HFFc6 (cell line): Measurements from ENCODE around the gene NOP10. TPM values are rescaled to one million over a fixed set of nuclear protein-coding genes. Genes with fewer than 3 reads are reported as not detected.
A peak's percentile ranks its signal among the peaks of the same experiment; 100 is the strongest.

Source experiments
- DNase-seq: peaks from one replicate; pipeline ENCODE4 v3.0.0-alpha.2; 2018
- H3K27ac Mint-ChIP-seq: 2 replicates; pipeline ENCODE4 v1.8.0; 2020; ENCODE audit warnings: mild to moderate bottlenecking, mixed read lengths
- H3K27me3 Mint-ChIP-seq: 2 replicates; pipeline ENCODE4 v1.8.0; 2021; ENCODE audit warnings: mild to moderate bottlenecking, moderate library complexity, mixed read lengths; ENCODE audit not compliant: insufficient read depth
- H3K36me3 Mint-ChIP-seq: 2 replicates; pipeline ENCODE4 v1.8.0; 2021; ENCODE audit warnings: low read depth, mixed read lengths
- H3K4me1 Mint-ChIP-seq: 2 replicates; pipeline ENCODE4 v1.8.0; 2020; ENCODE audit warnings: low read depth, mixed read lengths
- H3K4me3 Mint-ChIP-seq: 2 replicates; pipeline ENCODE4 v1.8.0; 2020; ENCODE audit warnings: mild to moderate bottlenecking, moderate library complexity, mixed read lengths
- H3K9me3 Mint-ChIP-seq: 2 replicates; pipeline ENCODE4 v1.8.0; 2020; ENCODE audit warnings: mild to moderate bottlenecking, mixed read lengths
- total RNA-seq, 6 experiments: library from RNA; stranded (reverse); fragmentation: NEBNext Ultra II Directional; extraction: Animal tissue kit (Norgen Biotek cat#: 25700); gene quantifications; 2 replicates in 1 of 6; 3 replicates in 5 of 6; pipeline ENCODE4 v1.2.3, GENCODE V29; 2021
- TF ChIP-seq, protein P1 (sequence below): fragments of 200-600 bp; sonication (generic); IDR thresholded peaks from 2 replicates; pipeline ENCODE4 v1.5.0; 2021; ENCODE audit warnings: antibody characterized with exemption, mild to moderate bottlenecking

NOP10 gene
- total RNA-seq, 6 experiments from 2014 or later: 183 to 226 (median 200) TPM

DNA sequence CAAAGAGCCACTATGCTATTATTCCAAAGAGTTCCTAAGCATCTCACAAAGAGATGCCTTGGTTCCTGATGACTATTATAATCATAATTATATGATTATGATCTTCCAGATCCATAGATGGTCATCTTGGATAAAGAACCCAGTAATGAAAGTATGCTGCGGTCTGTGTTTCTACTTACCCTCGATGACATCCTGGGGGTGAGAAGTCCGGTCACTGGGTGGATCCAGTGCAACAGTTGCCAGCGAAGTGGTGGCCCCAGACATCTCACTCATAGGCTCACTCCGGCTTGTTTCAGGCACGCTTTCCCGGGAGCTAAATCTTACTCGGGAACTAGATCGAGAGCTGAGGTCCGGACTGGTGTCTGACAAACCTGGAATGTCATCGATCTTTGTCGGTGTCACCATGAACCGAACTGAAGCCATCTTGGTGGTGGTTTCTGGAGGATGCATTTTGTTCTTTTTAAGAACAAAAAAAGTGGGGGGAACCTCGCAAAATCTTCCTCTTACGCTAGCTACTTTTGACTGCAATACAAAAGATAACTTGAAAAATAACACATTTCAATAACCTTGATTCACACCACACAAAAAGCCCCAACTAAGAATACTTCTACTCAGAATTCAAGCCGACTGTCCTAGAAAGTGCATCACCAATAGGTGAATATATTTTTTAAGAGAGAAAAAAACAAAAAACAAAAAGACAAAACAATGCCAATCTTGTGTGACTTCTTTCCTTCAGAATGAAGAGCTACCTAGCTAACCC is 6.5 kb downstream of the NOP10 start:
- H3K27me3 Mint-ChIP-seq: no peaks in the 10 kb centered on the region
- H3K36me3 Mint-ChIP-seq: peaks cover 10% of the 10 kb centered on the region
- no peaks in the 10 kb centered on the region for H3K9me3 Mint-ChIP-seq
- no peak for DNase-seq
- peak overlapping the region; percentile 0; the same call in 1 of the 2 replicates for H3K27ac Mint-ChIP-seq
- TF ChIP-seq, protein P1, sequence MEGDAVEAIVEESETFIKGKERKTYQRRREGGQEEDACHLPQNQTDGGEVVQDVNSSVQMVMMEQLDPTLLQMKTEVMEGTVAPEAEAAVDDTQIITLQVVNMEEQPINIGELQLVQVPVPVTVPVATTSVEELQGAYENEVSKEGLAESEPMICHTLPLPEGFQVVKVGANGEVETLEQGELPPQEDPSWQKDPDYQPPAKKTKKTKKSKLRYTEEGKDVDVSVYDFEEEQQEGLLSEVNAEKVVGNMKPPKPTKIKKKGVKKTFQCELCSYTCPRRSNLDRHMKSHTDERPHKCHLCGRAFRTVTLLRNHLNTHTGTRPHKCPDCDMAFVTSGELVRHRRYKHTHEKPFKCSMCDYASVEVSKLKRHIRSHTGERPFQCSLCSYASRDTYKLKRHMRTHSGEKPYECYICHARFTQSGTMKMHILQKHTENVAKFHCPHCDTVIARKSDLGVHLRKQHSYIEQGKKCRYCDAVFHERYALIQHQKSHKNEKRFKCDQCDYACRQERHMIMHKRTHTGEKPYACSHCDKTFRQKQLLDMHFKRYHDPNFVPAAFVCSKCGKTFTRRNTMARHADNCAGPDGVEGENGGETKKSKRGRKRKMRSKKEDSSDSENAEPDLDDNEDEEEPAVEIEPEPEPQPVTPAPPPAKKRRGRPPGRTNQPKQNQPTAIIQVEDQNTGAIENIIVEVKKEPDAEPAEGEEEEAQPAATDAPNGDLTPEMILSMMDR: no peak
- peak overlapping the region; percentile 91 for H3K4me3 Mint-ChIP-seq
- H3K4me1 Mint-ChIP-seq: peaks cover 44% of the 10 kb centered on the region

DNA sequence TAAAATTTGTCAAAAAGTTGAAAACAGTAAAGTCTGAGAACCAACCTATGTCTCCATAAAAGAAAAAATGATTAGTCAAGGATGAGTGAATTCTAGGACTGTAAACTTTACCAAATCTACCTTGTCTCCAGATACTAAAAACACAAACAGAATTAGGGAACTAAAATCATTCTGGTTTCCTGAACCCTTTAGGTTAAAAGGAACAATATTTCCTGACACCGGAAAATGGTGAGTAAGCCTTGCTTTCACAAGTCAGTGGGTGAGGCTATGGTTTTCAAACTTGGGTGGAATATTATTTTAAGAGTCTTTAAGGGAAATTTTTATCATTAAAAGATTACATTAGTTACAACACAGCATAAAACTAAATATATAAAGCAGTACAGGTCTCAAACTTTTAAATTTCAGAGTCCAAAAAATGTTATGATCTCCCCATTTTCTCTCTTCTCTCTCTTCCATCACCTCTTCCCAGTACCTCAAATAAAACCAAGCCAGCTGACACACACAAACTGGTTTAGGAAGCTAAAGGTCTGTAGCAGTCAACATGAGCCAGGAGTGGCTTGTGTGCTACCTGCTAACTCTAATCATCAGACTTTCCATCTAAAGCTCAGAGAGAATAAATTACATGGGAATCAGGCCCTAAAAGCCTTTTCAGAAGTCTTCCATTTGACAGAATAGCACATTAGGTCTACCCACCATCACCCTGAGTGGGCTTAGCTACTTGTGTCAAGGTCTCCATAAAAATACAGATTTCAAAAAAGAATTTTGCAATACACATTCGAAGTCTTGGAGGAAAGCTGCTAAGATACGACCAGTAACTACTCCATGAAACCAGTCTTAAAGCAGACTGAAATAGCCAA is 7.5 kb downstream of the NOP10 start:
- no peaks in the 10 kb centered on the region for H3K9me3 Mint-ChIP-seq
- H3K36me3 Mint-ChIP-seq: peaks cover 6% of the 10 kb centered on the region
- no peak for DNase-seq
- TF ChIP-seq, protein P1: no peak
- no peak overlapping the region for H3K27ac Mint-ChIP-seq
- peaks cover 41% of the 10 kb centered on the region for H3K4me1 Mint-ChIP-seq
- no peaks in the 10 kb centered on the region for H3K27me3 Mint-ChIP-seq
- H3K4me3 Mint-ChIP-seq: no peak overlapping the region

DNA sequence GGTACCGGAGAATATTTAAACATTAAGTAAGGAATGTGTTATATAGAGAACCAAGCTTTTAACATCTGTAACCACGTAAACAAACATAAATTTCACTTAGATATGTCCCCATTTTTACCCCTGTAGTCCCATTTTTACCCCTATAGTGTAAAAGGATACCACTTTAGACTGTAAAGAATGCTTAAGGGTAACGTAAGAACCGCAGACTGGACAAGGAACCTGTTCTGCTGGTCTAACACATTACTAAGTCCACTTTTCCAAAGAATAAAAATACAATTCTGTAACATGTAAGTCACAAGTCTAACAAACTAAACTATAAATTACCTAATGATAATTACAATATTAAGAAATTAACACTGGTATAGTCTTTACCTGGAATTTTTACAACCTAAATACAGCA is 8.3 kb downstream of the NOP10 start:
- no peaks in the 10 kb centered on the region for H3K27me3 Mint-ChIP-seq
- H3K36me3 Mint-ChIP-seq: no peaks in the 10 kb centered on the region; the same call in 1 of the 2 replicates
- TF ChIP-seq, protein P1: no peak
- H3K4me3 Mint-ChIP-seq: no peak overlapping the region
- no peak for DNase-seq
- H3K4me1 Mint-ChIP-seq: peaks cover 34% of the 10 kb centered on the region
- H3K9me3 Mint-ChIP-seq: no peaks in the 10 kb centered on the region
- no peak overlapping the region for H3K27ac Mint-ChIP-seq

DNA sequence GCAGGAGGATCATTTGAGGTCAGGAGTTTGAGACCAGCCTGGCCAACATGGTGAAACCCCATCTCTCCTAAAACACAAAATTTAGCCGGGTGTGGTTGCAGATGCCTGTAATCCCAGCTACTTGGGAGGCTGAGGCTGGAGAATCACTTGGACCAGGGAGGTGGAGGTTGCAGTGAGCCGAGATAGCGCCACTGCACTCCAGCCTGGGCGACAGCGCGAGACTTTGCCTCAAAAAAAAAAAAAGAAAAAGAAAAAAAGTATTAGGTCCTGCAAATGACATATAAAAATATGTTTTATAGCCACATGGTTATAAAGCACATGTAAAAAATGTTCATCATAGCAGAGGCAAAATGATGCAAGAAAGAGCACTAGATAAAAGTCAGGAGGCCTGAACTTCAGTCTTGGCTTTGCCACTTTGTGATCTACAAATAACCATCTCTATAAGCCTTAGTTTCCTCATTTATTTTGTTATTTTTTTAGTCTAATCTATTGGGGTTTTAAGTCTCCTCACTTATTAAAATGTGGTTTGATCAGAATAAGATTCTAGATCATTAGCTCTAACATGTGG is 10.3 kb downstream of the NOP10 start:
- Mint-ChIP-seq H3K4me1 (peaks cover 34% of the 10 kb centered on the region), H3K27me3 (no peaks in the 10 kb centered on the region), H3K9me3 (no peaks in the 10 kb centered on the region), H3K27ac (no peak overlapping the region), H3K4me3 (no peak overlapping the region), H3K36me3 (no peaks in the 10 kb centered on the region)
- DNase-seq: no peak
- TF ChIP-seq, protein P1: no peak

DNA sequence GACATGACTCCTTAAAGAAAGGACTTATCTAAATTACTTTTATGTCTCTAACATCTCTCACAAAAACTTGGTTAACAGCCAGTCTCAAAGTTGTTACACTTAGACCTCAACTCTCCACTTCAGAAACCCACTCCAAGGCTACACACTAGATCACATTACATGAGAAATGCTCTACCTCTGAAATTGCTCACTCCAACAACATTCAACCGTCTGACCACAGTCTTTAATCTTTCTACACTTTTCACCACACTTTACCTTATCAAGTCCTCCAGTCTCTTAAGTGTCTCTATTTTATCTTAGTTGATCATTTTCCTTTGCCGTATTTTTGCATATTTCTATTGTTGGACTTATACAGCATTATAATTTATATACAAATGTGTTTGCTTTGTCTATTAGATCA is 11.1 kb downstream of the NOP10 start:
- H3K4me1 Mint-ChIP-seq: peaks cover 30% of the 10 kb centered on the region
- no peaks in the 10 kb centered on the region for H3K36me3 Mint-ChIP-seq
- no peak overlapping the region for H3K4me3 Mint-ChIP-seq
- no peaks in the 10 kb centered on the region for H3K27me3 Mint-ChIP-seq
- H3K27ac Mint-ChIP-seq: no peak overlapping the region
- H3K9me3 Mint-ChIP-seq: no peaks in the 10 kb centered on the region
- DNase-seq: no peak
- TF ChIP-seq, protein P1: no peak
